HepG2 (cell line): Measurements from ENCODE around the gene TLCD1. TPM values are rescaled to one million over a fixed set of nuclear protein-coding genes. Genes with fewer than 3 reads are reported as not detected.
A peak's percentile ranks its signal among the peaks of the same experiment; 100 is the strongest.

Source experiments
- ATAC-seq: fragments of 200-7000 bp; cut with Tn5 transposase; 3 replicates; pipeline ENCODE4 v1.9.1; 2020; ENCODE audit warnings: mild to moderate bottlenecking, moderate library complexity
- BruUV-seq: library from RNA; stranded (reverse); fragments of 400-500 nt; replicated peaks from 2 replicates; lab custom pipeline; 2021; lab: Mats Ljungman, UMichigan
- CTCF ChIA-PET: fragments of 300-600 bp; formaldehyde crosslinking; extraction: SDS; loops from one replicate; lab custom pipeline; 2021; ENCODE audit warnings: low total read pairs, inconsistent platforms, low intra/inter-chr PET ratio; lab: Yijun Ruan, JAX
- POLR2A ChIA-PET: fragments of 350-600 bp; sonication (Branson Sonifier 250); formaldehyde crosslinking; loops from one replicate; lab custom pipeline; 2020; ENCODE audit warnings: antibody characterized with exemption, inconsistent platforms; lab: Yijun Ruan, JAX
- DNase-seq: peaks from one replicate; pipeline ENCODE4 v3.0.0-alpha.2; 2015; ENCODE audit warnings: low spot score
- FAIRE-seq: peaks from 3 replicates; lab custom pipeline; 2011; peaks lifted over from hg19 to GRCh38; lab: Jason Lieb, UNC
- H2AFZ ChIP-seq: one replicate; pipeline ENCODE4 v1.6.1; 2011; ENCODE audit warnings: low read length, inconsistent platforms
- H3K27ac ChIP-seq: fragments of 300-600 bp; 3 replicates; pipeline ENCODE4 v1.8.0; 2011; ENCODE audit warnings: mixed run types, mild to moderate bottlenecking, mixed read lengths, low read length, inconsistent platforms; ENCODE audit not compliant: insufficient read depth; ENCODE audit errors: extremely low read length
- H3K27me3 ChIP-seq, 2 experiments: fragments of 200-600 bp in 1 of 2; 2 replicates in 1 of 2; 3 replicates in 1 of 2; pipeline versions ENCODE4 v1.6.0 to v1.8.0; 2011; ENCODE audit warnings: low read length in 2 of 2, mild to moderate bottlenecking in 2 of 2, moderate library complexity in 2 of 2, inconsistent platforms in 1 of 2; ENCODE audit not compliant: insufficient read depth in 2 of 2, control insufficient read depth in 1 of 2
- H3K36me3 ChIP-seq, 2 experiments: fragments of 200-600 bp in 1 of 2; replicated peaks in 1 of 2; 2 replicates in 1 of 2; 3 replicates in 1 of 2; pipeline versions ENCODE4 v1.5.1 to v1.8.0; 2011; ENCODE audit warnings: low read length in 2 of 2, inconsistent platforms in 1 of 2; ENCODE audit not compliant: insufficient read depth in 2 of 2, control insufficient read depth in 1 of 2
- H3K4me1 ChIP-seq: 2 replicates; pipeline ENCODE4 v1.5.1; 2012; ENCODE audit warnings: low read length, inconsistent platforms; ENCODE audit not compliant: insufficient read depth
- H3K4me2 ChIP-seq: 2 replicates; pipeline ENCODE4 v1.6.0; 2011; ENCODE audit warnings: low read depth, low read length, inconsistent platforms
- H3K4me3 ChIP-seq, 3 experiments: fragments of 200-600 bp in 1 of 3; sonication (generic), shearing (Covaris generic) in 1 of 3; replicated peaks in 1 of 3; 2 replicates each; pipeline ENCODE4 v1.5.1; 2011 to 2016; ENCODE audit warnings: low read length in 3 of 3, inconsistent platforms in 2 of 3, low read depth in 2 of 3, mild to moderate bottlenecking in 2 of 3, control low read depth in 1 of 3, mixed read lengths in 1 of 3; ENCODE audit not compliant: insufficient read depth in 1 of 3
- H3K79me2 ChIP-seq: one replicate; pipeline ENCODE4 v1.6.1; 2011; ENCODE audit warnings: low read length, inconsistent platforms; ENCODE audit not compliant: insufficient read depth
- H3K9ac ChIP-seq: 2 replicates; pipeline ENCODE4 v1.6.0; 2011; ENCODE audit warnings: mild to moderate bottlenecking, low read depth, low read length, inconsistent platforms; ENCODE audit not compliant: insufficient read depth
- H3K9me3 ChIP-seq: 2 replicates; pipeline ENCODE4 v1.5.1; 2012; ENCODE audit warnings: mild to moderate bottlenecking, low read length
- H4K20me1 ChIP-seq: 2 replicates; pipeline ENCODE4 v1.6.0; 2011; ENCODE audit warnings: inconsistent platforms, mild to moderate bottlenecking, low read length, moderate library complexity; ENCODE audit not compliant: insufficient read depth
- ATF7 ChIP-seq, 2 experiments: fragments of 450-650 bp in 1 of 2; sonication (generic) in 1 of 2; formaldehyde crosslinking in 1 of 2; IDR thresholded peaks; 2 replicates each; pipeline versions ENCODE4 v1.4.0 to v1.6.1; 2016 to 2020; ENCODE audit warnings: antibody characterized with exemption in 1 of 2, mild to moderate bottlenecking in 1 of 2, missing genetic modification reagents in 1 of 2
- FOSL2 ChIP-seq: sonication (generic); formaldehyde crosslinking; IDR thresholded peaks from 2 replicates; pipeline ENCODE4 v1.4.0; 2020; ENCODE audit warnings: missing genetic modification reagents
- FOXO1 ChIP-seq: sonication (generic); formaldehyde crosslinking; IDR thresholded peaks from 2 replicates; pipeline ENCODE4 v1.4.0; 2020; ENCODE audit warnings: missing genetic modification reagents
- HNF1B ChIP-seq: sonication (generic); formaldehyde crosslinking; IDR thresholded peaks from 2 replicates; pipeline ENCODE4 v1.5.1; 2020; ENCODE audit warnings: mild to moderate bottlenecking, moderate library complexity, missing genetic modification reagents
- MEF2D ChIP-seq: sonication (generic); formaldehyde crosslinking; IDR thresholded peaks from 2 replicates; pipeline ENCODE4 v1.5.1; 2020; ENCODE audit warnings: mild to moderate bottlenecking, missing genetic modification reagents
- NR2F2 ChIP-seq: IDR thresholded peaks from 2 replicates; pipeline ENCODE4 v1.6.1; 2012; ENCODE audit warnings: low read depth, inconsistent platforms, borderline replicate concordance
- PAF1 ChIP-seq: IDR thresholded peaks from 2 replicates; pipeline ENCODE4 v1.6.1; 2016; ENCODE audit warnings: missing genetic modification reagents, missing compliant biosample characterization
- POLR2A ChIP-seq, 2 experiments: IDR thresholded peaks; 2 replicates each; pipeline ENCODE4 v1.6.1; 2011; ENCODE audit warnings: low read depth in 2 of 2, low read length in 2 of 2, mild to moderate bottlenecking in 1 of 2, moderate library complexity in 1 of 2; ENCODE audit not compliant: insufficient read depth in 1 of 2
- RBFOX2 ChIP-seq: fragments of 200-400 bp; formaldehyde crosslinking; IDR thresholded peaks from 2 replicates; pipeline ENCODE4 v1.6.1; 2017; ENCODE audit warnings: low read depth, mild to moderate bottlenecking, low read length
- RBM22 ChIP-seq: fragments of 200-400 bp; formaldehyde crosslinking; optimal IDR thresholded peaks from 2 replicates; pipeline ENCODE3; 2017; ENCODE audit warnings: mild to moderate bottlenecking, low read length, moderate library complexity
- SIN3A ChIP-seq: IDR thresholded peaks from 2 replicates; pipeline ENCODE4 v1.6.1; 2011; ENCODE audit warnings: low read depth, mild to moderate bottlenecking, control low read depth, low read length, borderline replicate concordance
- SNAPC5 ChIP-seq: sonication (generic); formaldehyde crosslinking; IDR thresholded peaks from 2 replicates; pipeline ENCODE4 v1.8.1; 2023; ENCODE audit warnings: mild to moderate bottlenecking, missing genetic modification reagents, borderline replicate concordance
- SSRP1 ChIP-seq: IDR thresholded peaks from 2 replicates; pipeline ENCODE4 v1.6.1; 2016; ENCODE audit warnings: control low read depth
- THAP7 ChIP-seq: sonication (generic); formaldehyde crosslinking; IDR thresholded peaks from 2 replicates; pipeline ENCODE4 v1.8.1; 2023; ENCODE audit warnings: mild to moderate bottlenecking, missing genetic modification reagents
- ZBTB38 ChIP-seq: sonication (generic); formaldehyde crosslinking; IDR thresholded peaks from 2 replicates; pipeline ENCODE4 v1.5.1; 2020; ENCODE audit warnings: mild to moderate bottlenecking, missing genetic modification reagents
- ZNF615 ChIP-seq: sonication (generic); formaldehyde crosslinking; IDR thresholded peaks from 2 replicates; pipeline ENCODE4 v1.5.0; 2020; ENCODE audit warnings: mild to moderate bottlenecking, missing genetic modification reagents, borderline replicate concordance
- ZNF747 ChIP-seq: sonication (generic); formaldehyde crosslinking; IDR thresholded peaks from 2 replicates; pipeline ENCODE4 v1.8.1; 2023; ENCODE audit warnings: missing genetic modification reagents, mild to moderate bottlenecking, borderline replicate concordance
- WGBS: methylation state at CpG from one replicate; pipeline ENCODE4 v1.1.6; 2017; ENCODE audit warnings: low lambda C conversion rate; 5-methylcytosine and 5-hydroxymethylcytosine counted together
- in situ Hi-C: cut with HindIII; loops from 2 replicates; pipeline ENCODE4 v1.10.0; 2017; ENCODE audit warnings: low pct_unique_long_range_greater_than_20kb; ENCODE audit not compliant: extremely low pct_ligation_motif_present
- intact Hi-C: fragments of 100-400 bp; cut with micrococcal nuclease; formaldehyde crosslinking; loops from one replicate; pipeline ENCODE4 v1.10.0; 2022; ENCODE audit not compliant: unreplicated experiment
- polyA plus RNA-seq, 8 experiments: library from polyadenylated mRNA; depleted of rRNA in 3 of 8; stranded (reverse) in 7 of 8; unstranded in 1 of 8; fragments of >200 nt; fragmentation: Illumina TruSeq in 4 of 8; extraction: Trizol in 4 of 8; gene quantifications; 2 replicates each; pipeline versions ENCODE4 v1.2.1 to v1.2.3, GENCODE V29; 2011 to 2016; ENCODE audit warnings: low read depth in 4 of 8, missing spikeins in 1 of 8, mixed read lengths in 1 of 8; ENCODE audit not compliant: insufficient read depth in 1 of 8
- total RNA-seq, 5 experiments: library from RNA; depleted of rRNA; stranded (reverse); fragments of >200 nt; fragmentation: Illumina TruSeq; extraction: Trizol; gene quantifications; 2 replicates each; pipeline ENCODE4 v1.2.3, GENCODE V29; 2016; ENCODE audit warnings: low read depth in 1 of 5
- TF ChIP-seq, protein P1 (sequence below): sonication (generic); formaldehyde crosslinking; IDR thresholded peaks from 2 replicates; pipeline ENCODE4 v1.5.1; 2020; ENCODE audit warnings: mild to moderate bottlenecking, missing genetic modification reagents

Gene TLCD1
- total and polyA plus RNA-seq, 2 of the 13 experiments (the other 11 are each of a cell fraction or from before 2014, with no cell fraction given) = 14.9 to 19.6 TPM

DNA sequence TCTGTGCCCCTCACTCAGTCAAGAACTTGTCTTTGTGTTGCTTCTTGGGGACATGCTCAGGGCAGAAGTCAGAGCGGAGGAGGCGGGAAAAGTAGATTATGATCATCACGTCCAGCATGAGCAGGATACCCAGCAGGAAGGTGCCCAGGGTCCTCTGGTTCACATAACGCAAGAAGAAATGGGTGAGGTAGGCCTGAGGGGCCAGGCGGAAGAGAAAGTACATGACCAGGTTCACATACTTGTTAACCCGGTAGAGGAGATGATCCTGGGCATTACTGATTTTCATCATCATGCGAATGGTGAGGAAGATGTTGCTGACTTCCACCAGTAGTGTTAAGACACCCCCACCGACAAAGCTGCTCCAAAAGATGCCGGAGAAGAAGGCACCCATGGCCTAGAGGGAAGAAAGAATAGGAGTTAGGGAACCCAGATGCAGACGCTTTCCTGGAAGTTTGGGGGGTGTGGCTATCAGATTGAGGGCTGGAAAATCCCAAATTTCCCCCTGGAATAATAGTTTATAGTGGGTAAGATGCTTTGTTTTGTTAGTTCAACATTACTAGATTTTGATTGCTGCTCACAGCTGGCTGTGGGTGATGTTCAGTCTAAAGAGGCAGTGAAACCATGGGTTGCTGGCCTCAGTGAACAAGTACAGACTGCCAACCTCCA, 1.4 kb downstream of the TLCD1 start:
- H3K9ac ChIP-seq = peak overlapping the region; percentile 93
- peak; percentile 39 for FAIRE-seq
- no peaks in the 10 kb centered on the region for H3K9me3 ChIP-seq
- intact Hi-C loops = loop anchor here (5.0 kb wide), 1 partner anchor 77 kb away; the partner anchor contains the start of gene BLTP2
- H3K4me1 ChIP-seq = peaks cover 58% of the 10 kb centered on the region
- 82% methylated on average over 10 of the region's 10 CpGs for WGBS
- peak overlapping the region; percentile 88 for H3K27ac ChIP-seq
- in situ Hi-C loops = loop anchor here (25.0 kb wide), 1 partner anchor 388 kb away; no protein-coding TSS in a partner anchor
- peaks cover 40% of the 10 kb centered on the region for H3K79me2 ChIP-seq
- ATAC-seq = no peak
- H3K4me3 ChIP-seq = peak overlapping the region in 2 of 3 experiments; percentile 48 to 90; a peak in 4 of 6 replicates
- ChIA-PET CTCF (interaction anchor here (1.2 to 5.0 kb wide), 2 partner anchors 25 to 26 kb away, joined by 3 to 142 read pairs; no protein-coding TSS in a partner anchor), POLR2A (interaction anchor here (0.7 to 8.7 kb wide), 8 partner anchors 13 to 227 kb away, joined by 3 to 590 read pairs (median 14); partner anchors contain the start of genes BLTP2, PHF12, PROCA1 and SDF2)
- peaks cover 8 to 38% of the 10 kb centered on the region in 2 experiments; a peak in 4 of 5 replicates for H3K36me3 ChIP-seq
- DNase-seq = no peak
- BruUV-seq = no TSS peak
- peaks cover 42% of the 10 kb centered on the region for H4K20me1 ChIP-seq
- H2AFZ ChIP-seq = no peak overlapping the region
- H3K27me3 ChIP-seq = no peaks in the 10 kb centered on the region; a peak in 1 of 5 replicates
- H3K4me2 ChIP-seq = peak overlapping the region; percentile 82
- TF ChIP-seq RBM22 (peak; percentile 56), ZNF615 (CRISPR knock-in tag) (0 out of 2 replicates have a peak, but pooled peaks have one; percentile 12), RBFOX2 (peak; percentile 27), SIN3A (0 out of 2 replicates have a peak, but pooled peaks have one; percentile 11), SNAPC5 (CRISPR knock-in tag) (peak; percentile 76; the same call in 1 of the 2 replicates), FOXO1 (CRISPR knock-in tag) (no peak), PAF1 (CRISPR knock-in tag) (peak; percentile 73; the same call in 1 of the 2 replicates), THAP7 (CRISPR knock-in tag) (0 out of 2 replicates have a peak, but pooled peaks have one; percentile 4), ZNF747 (0 out of 2 replicates have a peak, but pooled peaks have one; percentile 16), ZBTB38 (CRISPR knock-in tag) (peak; percentile 63; the same call in 1 of the 2 replicates), HNF1B (CRISPR knock-in tag) (no peak), NR2F2 (peak; percentile 12; the same call in 1 of the 2 replicates), FOSL2 (CRISPR knock-in tag) (0 out of 2 replicates have a peak, but pooled peaks have one; percentile 2), SSRP1 (CRISPR knock-in tag) (peak; percentile 57), POLR2A (IDR thresholded peaks at IDR 0.05; ENCODE audit: insufficient read depth in 1 of 2, low read depth in 2 of 2, low read length in 2 of 2) (peak; percentile 11 to 63; a peak in 2 of 4 replicates), ATF7 (IDR thresholded peaks at IDR 0.05) (no peak), ATF7 (CRISPR knock-in tag; IDR thresholded peaks at IDR 0.05) (no peak), MEF2D (peak; percentile 33; the same call in 1 of the 2 replicates)
- TF ChIP-seq, protein P1, sequence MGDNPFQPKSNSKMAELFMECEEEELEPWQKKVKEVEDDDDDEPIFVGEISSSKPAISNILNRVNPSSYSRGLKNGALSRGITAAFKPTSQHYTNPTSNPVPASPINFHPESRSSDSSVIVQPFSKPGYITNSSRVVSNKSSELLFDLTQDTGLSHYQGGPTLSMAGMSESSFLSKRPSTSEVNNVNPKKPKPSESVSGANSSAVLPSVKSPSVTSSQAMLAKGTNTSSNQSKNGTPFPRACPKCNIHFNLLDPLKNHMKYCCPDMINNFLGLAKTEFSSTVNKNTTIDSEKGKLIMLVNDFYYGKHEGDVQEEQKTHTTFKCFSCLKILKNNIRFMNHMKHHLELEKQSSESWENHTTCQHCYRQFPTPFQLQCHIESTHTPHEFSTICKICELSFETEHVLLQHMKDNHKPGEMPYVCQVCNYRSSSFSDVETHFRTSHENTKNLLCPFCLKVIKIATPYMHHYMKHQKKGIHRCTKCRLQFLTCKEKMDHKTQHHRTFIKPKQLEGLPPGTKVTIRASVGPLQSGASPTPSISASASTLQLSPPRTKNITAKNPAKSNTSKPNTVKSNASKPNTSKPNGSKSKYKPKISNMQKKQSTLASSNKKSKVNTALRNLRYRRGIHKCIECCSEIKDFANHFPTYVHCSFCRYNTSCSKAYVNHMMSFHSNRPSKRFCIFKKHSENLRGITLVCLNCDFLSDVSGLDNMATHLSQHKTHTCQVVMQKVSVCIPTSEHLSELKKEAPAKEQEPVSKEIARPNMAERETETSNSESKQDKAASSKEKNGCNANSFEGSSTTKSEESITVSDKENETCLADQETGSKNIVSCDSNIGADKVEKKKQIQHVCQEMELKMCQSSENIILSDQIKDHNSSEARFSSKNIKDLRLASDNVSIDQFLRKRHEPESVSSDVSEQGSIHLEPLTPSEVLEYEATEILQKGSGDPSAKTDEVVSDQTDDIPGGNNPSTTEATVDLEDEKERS (CRISPR knock-in tag) = peak; percentile 47; the same call in 1 of the 2 replicates
